ENCODE measurements around the gene PPP1R12C.

Gene PPP1R12C

GRCh38 chr19:55132453-55133129 lies 15.2 kb upstream of the PPP1R12C start:
- TF ChIP-seq SIN3A (IDR thresholded peaks at IDR 0.05; ENCODE audit: borderline replicate concordance, insufficient read depth, low read length): no peak
- no peak for TF ChIP-seq FOXP2 (optimal IDR thresholded peaks at IDR 0.05; ENCODE audit: borderline replicate concordance, extremely low read depth, extremely low read length, insufficient read depth)
- no peak for TF ChIP-seq REST (IDR thresholded peaks at IDR 0.05; ENCODE audit: insufficient read depth in 1 of 2, low read depth in 2 of 2, low read length in 2 of 2)
- TF ChIP-seq POLR2AphosphoS5 (IDR thresholded peaks at IDR 0.05; ENCODE audit: low read depth, low read length): no peak
- no peak for TF ChIP-seq TAF1 (IDR thresholded peaks at IDR 0.05; ENCODE audit: borderline replicate concordance, insufficient read depth, low read length)

- TF ChIP-seq POLR2AphosphoS5 (IDR thresholded peaks at IDR 0.05; ENCODE audit: low read depth, low read length): no peak
Observed at GRCh38 chr19:55131421-55131820, 14.0 kb upstream of the PPP1R12C start.

- TF ChIP-seq REST (IDR thresholded peaks at IDR 0.05; ENCODE audit: insufficient read depth in 1 of 2, low read depth in 2 of 2, low read length in 2 of 2) (no peak), TAF1 (IDR thresholded peaks at IDR 0.05; ENCODE audit: borderline replicate concordance, insufficient read depth, low read length) (no peak), SIN3A (IDR thresholded peaks at IDR 0.05; ENCODE audit: borderline replicate concordance, insufficient read depth, low read length) (no peak)
Observed at GRCh38 chr19:55119053-55119452, 1.6 kb upstream of the PPP1R12C start.

GRCh38 chr19:55118401-55118991 lies 1.1 kb upstream of the PPP1R12C start:
- TF ChIP-seq REST (IDR thresholded peaks at IDR 0.05; ENCODE audit: insufficient read depth in 1 of 2, low read depth in 2 of 2, low read length in 2 of 2) (no peak), POLR2AphosphoS5 (IDR thresholded peaks at IDR 0.05; ENCODE audit: low read depth, low read length) (no peak), SIN3A (IDR thresholded peaks at IDR 0.05; ENCODE audit: borderline replicate concordance, insufficient read depth, low read length) (no peak), FOXP2 (optimal IDR thresholded peaks at IDR 0.05; ENCODE audit: borderline replicate concordance, extremely low read depth, extremely low read length, insufficient read depth) (no peak)

- TF ChIP-seq FOXP2 (optimal IDR thresholded peaks at IDR 0.05; ENCODE audit: borderline replicate concordance, extremely low read depth, extremely low read length, insufficient read depth) (peak; percentile 88), SIN3A (IDR thresholded peaks at IDR 0.05; ENCODE audit: borderline replicate concordance, insufficient read depth, low read length) (no peak), TAF1 (IDR thresholded peaks at IDR 0.05; ENCODE audit: borderline replicate concordance, insufficient read depth, low read length) (peak; percentile 51; the same call in 1 of the 2 replicates), POLR2AphosphoS5 (IDR thresholded peaks at IDR 0.05; ENCODE audit: low read depth, low read length) (peak; percentile 79; the same call in 1 of the 2 replicates), REST (IDR thresholded peaks at IDR 0.05; ENCODE audit: insufficient read depth in 1 of 2, low read depth in 2 of 2, low read length in 2 of 2) (no peak)
Observed at GRCh38 chr19:55117663-55118391, 390 bp upstream of the PPP1R12C start.
